Inflammatory macrophage treated with lipopolysaccharide for 1 hour (primary cell): Measurements from ENCODE around the gene CMTM8.
"Not testable (repeated sequence)": the region's sequence is repeated elsewhere in the genome, so short reads cannot be mapped to it uniquely, and the experiment has no call there.

ENCODE experiments used
- DNase-seq, 2 donors: peaks; one replicate each; pipeline ENCODE4 v3.0.0-alpha.2; 2020 to 2022

The CMTM8 gene, protein sequence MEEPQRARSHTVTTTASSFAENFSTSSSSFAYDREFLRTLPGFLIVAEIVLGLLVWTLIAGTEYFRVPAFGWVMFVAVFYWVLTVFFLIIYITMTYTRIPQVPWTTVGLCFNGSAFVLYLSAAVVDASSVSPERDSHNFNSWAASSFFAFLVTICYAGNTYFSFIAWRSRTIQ

GRCh38 chr3:32238453-32239306, at the start of gene CMTM8:
Gene CMTM8 (plus strand): TSS chr3:32238680. CDS start chr3:32238973, 293 bp downstream.
- peak; percentile 50 to 62 for DNase-seq

GRCh38 chr3:32189693-32190092, 48.8 kb upstream of the CMTM8 start:
- no peak for DNase-seq

GRCh38 chr3:32190556-32190955, 47.9 kb upstream of the CMTM8 start:
- not testable (repeated sequence) for DNase-seq

- DNase-seq = no peak
Measured at GRCh38 chr3:32193101-32193500, 45.4 kb upstream of the CMTM8 start.

- no peak for DNase-seq
Measured at GRCh38 chr3:32194653-32195052, 43.8 kb upstream of the CMTM8 start.

GRCh38 chr3:32195995-32196540, 42.4 kb upstream of the CMTM8 start:
- DNase-seq = no peak

- DNase-seq = no peak
Measured at GRCh38 chr3:32197991-32198390, 40.5 kb upstream of the CMTM8 start.

DNA sequence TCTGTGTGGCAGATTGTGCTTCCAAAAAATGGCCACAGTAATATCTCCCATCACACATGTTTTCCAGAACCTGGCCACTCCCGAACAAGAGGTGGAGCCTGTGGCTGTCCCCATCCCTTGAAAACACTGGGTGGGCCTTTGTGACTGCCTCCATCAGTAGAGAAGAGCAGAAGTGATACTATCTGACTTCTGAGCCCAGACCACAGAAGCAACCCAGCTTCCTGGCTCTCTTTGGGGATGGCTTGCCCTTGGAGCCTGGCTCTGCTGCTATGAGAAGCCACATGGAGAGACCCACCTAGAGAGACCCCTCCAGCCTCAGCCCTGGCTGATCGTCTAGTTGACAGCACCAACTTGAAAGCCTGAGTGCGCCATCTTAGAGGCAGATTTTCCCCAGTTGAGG, 39.8 kb upstream of the CMTM8 start:
- no peak for DNase-seq

GRCh38 chr3:32200490-32200889, 38.0 kb upstream of the CMTM8 start:
- no peak for DNase-seq

DNA sequence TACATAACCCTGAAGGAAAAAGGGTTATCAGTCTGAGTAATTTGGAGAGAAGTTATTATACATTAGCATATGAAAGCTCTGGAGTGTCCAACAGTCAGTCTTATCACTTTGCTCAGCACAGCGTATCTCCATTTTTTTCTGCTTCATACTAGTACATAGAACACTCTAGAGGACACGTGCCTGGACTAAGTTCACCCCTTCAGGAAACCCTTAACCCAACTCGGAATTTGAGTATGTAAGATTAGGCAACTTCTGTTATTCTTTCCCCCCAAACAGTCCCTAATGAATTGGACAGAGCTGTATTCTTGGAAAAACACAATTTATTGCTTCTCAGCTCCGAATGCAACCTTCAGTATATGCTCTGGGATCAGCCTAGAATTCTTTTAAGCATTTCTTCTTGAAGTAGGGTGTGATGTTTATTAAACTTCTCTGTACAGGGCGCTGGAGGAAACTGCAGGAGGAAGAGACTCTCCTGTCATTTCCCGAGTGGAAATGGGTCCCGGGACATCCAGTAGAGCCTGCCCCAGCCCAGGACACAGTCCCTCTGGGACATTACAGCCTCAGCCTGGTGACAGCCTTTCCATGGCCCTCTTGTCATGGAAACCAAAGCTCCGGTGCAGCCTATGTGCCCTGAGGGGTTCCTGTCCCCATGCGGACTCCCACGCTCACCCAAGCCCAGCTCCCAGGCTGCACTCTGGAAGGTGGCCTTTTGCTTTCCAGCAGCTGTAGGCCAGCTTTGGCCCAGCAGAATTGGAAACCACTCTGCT, 37.3 kb upstream of the CMTM8 start:
- no peak for DNase-seq

- DNase-seq = no peak
Measured at GRCh38 chr3:32202496-32202895, 36.0 kb upstream of the CMTM8 start.

GRCh38 chr3:32203854-32204253, 34.6 kb upstream of the CMTM8 start:
- DNase-seq = no peak

- DNase-seq = peak; percentile 36 to 39
Measured at GRCh38 chr3:32208447-32208846, 30.0 kb upstream of the CMTM8 start.

DNA sequence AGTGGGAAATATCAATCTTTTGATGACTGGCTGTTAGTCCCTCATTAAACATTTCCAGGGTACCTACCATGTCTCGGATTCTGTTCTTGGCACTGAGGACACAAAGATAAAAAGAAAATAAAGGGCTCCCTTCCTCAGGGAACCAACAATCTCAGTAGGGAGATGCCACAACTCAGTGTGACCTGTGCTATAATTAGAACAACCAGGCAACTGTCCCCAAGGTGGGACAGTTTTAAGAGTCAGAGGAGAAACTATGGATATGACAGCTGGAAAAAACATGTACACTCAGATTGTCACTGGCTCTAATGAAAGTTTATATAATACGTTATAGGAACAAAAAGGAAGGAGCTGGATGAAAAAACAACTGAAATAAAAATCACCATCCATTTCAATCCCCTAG, 23.3 kb upstream of the CMTM8 start:
- DNase-seq = no peak

DNA sequence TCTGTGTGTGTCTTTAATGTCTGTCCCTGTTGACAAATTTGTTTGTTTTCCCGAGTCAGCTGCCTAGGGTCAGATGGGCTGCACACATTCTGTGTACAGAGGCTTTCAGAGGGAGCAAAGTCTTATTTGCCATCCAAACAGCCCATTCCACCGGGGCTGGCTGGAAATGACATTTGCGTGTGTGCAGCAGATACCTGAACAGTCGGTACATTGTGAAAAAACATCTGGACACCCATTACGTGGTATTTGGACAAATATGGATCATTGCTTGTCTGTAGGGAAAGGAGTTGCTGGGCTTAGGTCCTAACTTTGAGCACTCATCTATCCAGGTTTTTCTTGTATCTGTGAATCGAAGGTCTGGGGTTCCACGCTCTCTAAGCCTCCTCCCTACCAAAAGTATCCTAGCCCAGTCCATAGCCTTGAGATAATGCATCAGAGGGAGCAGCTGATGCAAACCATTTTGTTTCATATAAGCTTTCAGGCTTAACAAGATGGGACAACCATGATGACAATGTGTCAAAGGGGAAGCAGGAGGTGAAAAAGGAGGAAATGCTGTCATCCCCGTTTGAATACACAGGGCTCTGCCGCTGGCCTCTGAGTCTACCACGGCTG, 22.2 kb upstream of the CMTM8 start:
- peak; percentile 6 to 13 for DNase-seq

GRCh38 chr3:32217339-32217738, 21.1 kb upstream of the CMTM8 start:
- no peak for DNase-seq

- DNase-seq = no peak
Measured at GRCh38 chr3:32219537-32219936, 18.9 kb upstream of the CMTM8 start.

DNA sequence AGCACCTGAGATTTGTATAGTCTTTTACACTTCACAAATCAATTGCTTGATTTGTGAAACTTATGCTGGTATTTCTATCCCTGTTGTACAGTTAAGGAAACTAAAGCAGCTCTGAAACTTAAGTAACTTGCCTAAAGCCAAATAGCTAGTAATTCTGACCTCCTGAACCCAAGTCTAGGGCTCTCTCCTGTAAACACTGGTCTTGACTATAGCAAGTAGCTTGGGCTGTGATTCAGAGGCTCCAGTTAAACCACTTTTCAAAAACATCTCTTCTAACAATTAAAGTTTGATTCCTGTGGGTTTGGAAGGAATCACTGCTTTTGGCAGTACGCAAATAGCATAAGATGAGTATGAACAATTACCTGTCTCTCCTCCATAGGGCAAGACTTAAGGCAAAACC, 18.5 kb upstream of the CMTM8 start:
- DNase-seq = no peak

DNA sequence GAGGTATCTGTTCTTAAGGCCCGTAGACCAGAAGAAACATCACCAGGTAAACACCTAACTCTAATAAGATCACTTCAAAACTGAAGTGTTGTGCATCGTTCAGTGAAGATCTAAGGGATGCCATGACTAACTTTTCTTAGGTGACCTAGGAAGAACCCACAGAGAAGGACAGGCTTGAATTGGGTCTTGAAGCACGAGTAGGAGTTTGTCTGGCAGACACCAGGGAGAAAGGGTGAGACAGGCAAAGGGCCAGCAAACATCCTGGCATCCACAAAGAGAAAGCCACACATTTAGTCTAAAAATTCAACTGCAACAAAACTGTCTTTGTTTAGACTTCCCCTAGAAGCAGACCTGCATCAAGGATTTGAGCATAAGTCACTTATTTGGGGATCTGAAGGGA, 15.5 kb upstream of the CMTM8 start:
- no peak for DNase-seq

DNA sequence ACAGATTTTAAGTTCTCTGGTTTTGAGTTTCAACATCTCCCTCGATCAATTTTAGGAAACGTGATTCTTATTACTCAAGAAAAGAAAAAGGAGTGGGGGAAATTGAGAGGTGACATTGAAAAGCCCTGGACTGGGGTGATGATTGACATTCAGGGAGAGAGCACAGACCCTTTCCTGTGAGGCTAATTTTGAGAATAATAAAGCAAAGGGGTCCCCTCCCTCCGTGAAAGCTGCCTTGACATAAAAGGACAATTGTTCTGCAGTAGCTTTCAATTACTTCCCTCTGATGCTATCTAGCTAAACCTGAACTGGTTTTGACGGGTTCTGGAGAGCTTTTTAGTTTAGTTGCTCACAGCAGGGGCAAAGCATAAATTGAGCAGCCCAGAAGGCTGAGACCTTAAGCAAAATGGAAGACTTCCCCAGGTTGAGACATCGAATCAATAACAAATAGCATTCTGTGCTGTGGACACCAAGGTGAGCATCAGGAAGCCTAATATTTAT, 14.4 kb upstream of the CMTM8 start:
- DNase-seq = no peak

DNA sequence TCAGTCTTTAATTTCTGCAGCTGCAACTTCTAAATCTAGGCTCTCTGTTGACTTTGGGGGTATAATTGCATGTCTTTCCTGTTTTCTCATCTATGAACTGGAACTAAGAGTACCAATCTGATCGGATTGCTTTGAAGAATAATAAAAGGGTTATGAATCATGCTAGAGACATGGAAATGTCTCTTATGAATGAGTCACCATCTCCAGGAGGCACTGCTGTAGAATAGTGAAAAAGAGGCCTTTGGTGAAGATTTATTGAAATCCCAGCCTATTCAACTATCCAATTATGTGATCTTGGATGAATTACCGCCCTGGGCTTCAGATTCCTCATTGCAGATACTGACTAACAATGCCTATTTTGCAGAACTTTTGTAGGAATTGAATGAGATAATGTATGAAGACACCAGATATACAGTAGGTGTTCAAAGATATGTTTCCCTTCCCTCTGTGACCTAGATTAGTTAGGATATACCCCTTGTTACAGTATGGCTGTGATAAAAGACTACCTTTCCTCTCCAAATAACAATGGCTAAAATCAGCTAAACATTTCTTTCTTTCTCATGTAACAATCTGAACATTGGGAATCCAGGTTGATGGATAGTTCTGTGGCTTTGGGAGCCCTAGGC, 11.5 kb upstream of the CMTM8 start:
- DNase-seq = no peak

GRCh38 chr3:32228743-32229142, 9.7 kb upstream of the CMTM8 start:
- not testable (repeated sequence) for DNase-seq
